ENCODE results near the gene NRXN3. TPM values are rescaled to one million over a fixed set of nuclear protein-coding genes. Genes with fewer than 3 reads are reported as not detected.

Gene NRXN3
- total and polyA plus RNA-seq, 2 of the 13 experiments (the other 11 are each of a cell fraction or from before 2014, with no cell fraction given): 0.03 TPM; not detected in 1

DNA sequence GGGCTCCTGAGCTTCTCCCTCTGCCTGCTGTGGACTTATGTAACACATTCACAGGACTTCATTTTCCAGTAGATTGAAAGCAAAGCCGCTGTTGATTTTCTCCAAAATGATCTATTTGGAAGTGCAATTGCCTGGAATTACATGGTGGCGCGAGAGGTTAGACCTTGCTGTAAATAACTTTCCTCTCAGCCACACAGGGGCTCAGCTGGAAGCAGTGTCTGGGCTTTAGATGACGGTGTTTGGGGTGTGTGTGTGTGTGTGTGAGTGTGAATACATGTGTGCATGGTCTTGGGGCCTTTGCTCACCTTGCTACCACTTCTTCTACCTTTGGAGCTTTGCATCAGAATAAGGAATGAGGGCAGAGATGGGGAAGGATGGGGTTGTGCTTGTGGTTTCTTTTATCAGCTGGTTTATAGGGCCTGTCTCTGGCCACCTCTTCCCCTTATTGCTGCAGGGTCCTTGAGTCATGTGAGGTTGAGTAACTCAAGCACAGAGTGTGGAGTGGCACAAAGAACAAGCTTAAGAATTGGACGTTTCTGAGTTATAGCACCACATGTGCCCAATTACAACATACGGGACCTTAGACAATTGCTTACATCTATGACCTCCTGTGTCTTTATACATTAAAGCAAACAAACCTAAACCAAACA, 280.6 kb downstream of the NRXN3 start:
- intact Hi-C loops (cut with micrococcal nuclease; ENCODE audit: unreplicated experiment): no loop called here
- in situ Hi-C loops (cut with HindIII; ENCODE audit: extremely low pct_ligation_motif_present, low pct_unique_long_range_greater_than_20kb): no loop called here
- DNase-seq (ENCODE audit: low spot score) (no peak), FAIRE-seq (no peak), ATAC-seq (no peak)
- Histone ChIP-seq H3K27ac (ENCODE audit: extremely low read length, insufficient read depth, low read length) (no peak overlapping the region), H2AFZ (ENCODE audit: low read length) (no peak overlapping the region), H3K4me1 (ENCODE audit: insufficient read depth, low read length) (no peaks in the 10 kb centered on the region), H4K20me1 (ENCODE audit: insufficient read depth, low read length) (no peaks in the 10 kb centered on the region), H3K27me3 (ENCODE audit: control insufficient read depth in 1 of 2, insufficient read depth in 2 of 2, low read length in 2 of 2) (no peaks in the 10 kb centered on the region), H3K9me3 (ENCODE audit: low read length) (no peaks in the 10 kb centered on the region), H3K9ac (ENCODE audit: insufficient read depth, low read depth, low read length) (no peak overlapping the region), H3K36me3 (replicated peaks in 1 of 2; ENCODE audit: control insufficient read depth in 1 of 2, insufficient read depth in 2 of 2, low read length in 2 of 2) (no peaks in the 10 kb centered on the region), H3K79me2 (ENCODE audit: insufficient read depth, low read length) (no peaks in the 10 kb centered on the region), H3K4me2 (ENCODE audit: low read depth, low read length) (no peak overlapping the region), H3K4me3 (replicated peaks in 1 of 3; ENCODE audit: insufficient read depth in 1 of 3, low read depth in 2 of 3, low read length in 3 of 3) (no peak overlapping the region)
- TF ChIP-seq THRA (CRISPR knock-in tag; IDR thresholded peaks at IDR 0.05; ENCODE audit: borderline replicate concordance) (no peak), TRIM24 (CRISPR knock-in tag; IDR thresholded peaks at IDR 0.05) (no peak), PHF20 (CRISPR knock-in tag; IDR thresholded peaks at IDR 0.05) (no peak), TCF7 (IDR thresholded peaks at IDR 0.05; ENCODE audit: low read depth) (no peak), NFKB2 (CRISPR knock-in tag; IDR thresholded peaks at IDR 0.05; ENCODE audit: borderline replicate concordance) (no peak), ASH2L (IDR thresholded peaks at IDR 0.05; ENCODE audit: insufficient read length, low read depth, low read length) (no peak), ZNF138 (CRISPR knock-in tag; IDR thresholded peaks at IDR 0.05; ENCODE audit: low read depth) (no peak), RFXANK (CRISPR knock-in tag; IDR thresholded peaks at IDR 0.05) (no peak), TOE1 (CRISPR knock-in tag; IDR thresholded peaks at IDR 0.05) (no peak)
- TF ChIP-seq, protein P1, sequence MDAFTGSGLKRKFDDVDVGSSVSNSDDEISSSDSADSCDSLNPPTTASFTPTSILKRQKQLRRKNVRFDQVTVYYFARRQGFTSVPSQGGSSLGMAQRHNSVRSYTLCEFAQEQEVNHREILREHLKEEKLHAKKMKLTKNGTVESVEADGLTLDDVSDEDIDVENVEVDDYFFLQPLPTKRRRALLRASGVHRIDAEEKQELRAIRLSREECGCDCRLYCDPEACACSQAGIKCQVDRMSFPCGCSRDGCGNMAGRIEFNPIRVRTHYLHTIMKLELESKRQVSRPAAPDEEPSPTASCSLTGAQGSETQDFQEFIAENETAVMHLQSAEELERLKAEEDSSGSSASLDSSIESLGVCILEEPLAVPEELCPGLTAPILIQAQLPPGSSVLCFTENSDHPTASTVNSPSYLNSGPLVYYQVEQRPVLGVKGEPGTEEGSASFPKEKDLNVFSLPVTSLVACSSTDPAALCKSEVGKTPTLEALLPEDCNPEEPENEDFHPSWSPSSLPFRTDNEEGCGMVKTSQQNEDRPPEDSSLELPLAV (CRISPR knock-in tag; conservative IDR thresholded peaks at IDR 0.05; ENCODE audit: low read depth): no peak
- WGBS (ENCODE audit: low lambda C conversion rate): 2% methylated on average over 6 of the region's 6 CpGs
- CTCF ChIA-PET (ENCODE audit: low intra/inter-chr PET ratio, low total read pairs): no interaction called here
- POLR2A ChIA-PET: no interaction called here
- BruUV-seq (replicated peaks): no TSS peak

Measured in HepG2 (cell line).